ENCODE results near the gene GRAMD1B. TPM values are rescaled to one million over a fixed set of nuclear protein-coding genes. Genes with fewer than 3 reads are reported as not detected.
"Not testable (repeated sequence)": the region's sequence is repeated elsewhere in the genome, so short reads cannot be mapped to it uniquely, and the experiment has no call there.

GRAMD1B gene
- total RNA-seq, 1 experiment from 2014 or later: 82.1 TPM

- BruUV-seq (replicated peaks): no TSS peak
- H3K79me2 ChIP-seq (ENCODE audit: low read length): no peaks in the 10 kb centered on the region
These were observed 141.0 kb downstream of the GRAMD1B start for GRCh38 chr11:123570939-123571580.

GRCh38 chr11:123572791-123573190, 142.7 kb downstream of the GRAMD1B start:
- H3K4me2 ChIP-seq (ENCODE audit: low read length); DNase-seq; H3K4me3 ChIP-seq (ENCODE audit: low read length); H2AFZ ChIP-seq (ENCODE audit: low read length); H3K9me3 ChIP-seq (ENCODE audit: low read length); H4K20me1 ChIP-seq (ENCODE audit: low read length); intact Hi-C loops (cut with micrococcal nuclease); H3K27me3 ChIP-seq (ENCODE audit: low read length); ATAC-seq; H3F3A ChIP-seq (ENCODE audit: low read length, unreplicated experiment); H3K4me1 ChIP-seq (ENCODE audit: insufficient read depth, low read length); H3K79me2 ChIP-seq (ENCODE audit: low read length); CTCF ChIA-PET; H3K9ac ChIP-seq (ENCODE audit: low read length); POLR2A ChIA-PET (ENCODE audit: unreplicated experiment); H3K27ac ChIP-seq (ENCODE audit: low read length); H3K9me2 ChIP-seq (replicated peaks; ENCODE audit: low read length); BruUV-seq (replicated peaks); H3K36me3 ChIP-seq (ENCODE audit: low read depth, low read length): not testable (repeated sequence)

More at GRCh38 chr11:123570939-123571580, 141.0 kb downstream of the GRAMD1B start:
- Histone ChIP-seq H3K4me1 (ENCODE audit: insufficient read depth, low read length) (no peaks in the 10 kb centered on the region), H3K36me3 (ENCODE audit: low read depth, low read length) (no peaks in the 10 kb centered on the region), H3K9me2 (replicated peaks; ENCODE audit: low read length) (no peaks in the 10 kb centered on the region), H3K9me3 (ENCODE audit: low read length) (no peaks in the 10 kb centered on the region), H2AFZ (ENCODE audit: low read length) (no peak overlapping the region), H3K27me3 (ENCODE audit: low read length) (no peaks in the 10 kb centered on the region), H3K4me3 (ENCODE audit: low read length) (no peak overlapping the region), H3K4me2 (ENCODE audit: low read length) (no peak overlapping the region), H4K20me1 (ENCODE audit: low read length) (no peaks in the 10 kb centered on the region), H3K9ac (ENCODE audit: low read length) (no peak overlapping the region), H3K27ac (ENCODE audit: low read length) (no peak overlapping the region), H3F3A (ENCODE audit: low read length, unreplicated experiment) (no peaks in the 10 kb centered on the region)
- intact Hi-C loops (cut with micrococcal nuclease): no loop called here
- no peak for DNase-seq
- POLR2A ChIA-PET (ENCODE audit: unreplicated experiment): no interaction called here
- ATAC-seq: no peak
- CTCF ChIA-PET: no interaction called here
- TF ChIP-seq EZH2phosphoT487 (IDR thresholded peaks at IDR 0.05; ENCODE audit: borderline replicate concordance, low read length): no peak
- no peak for TF ChIP-seq CTCF (conservative IDR thresholded peaks at IDR 0.05; ENCODE audit: low read depth, low read length)
- TF ChIP-seq EZH2 (IDR thresholded peaks at IDR 0.05; ENCODE audit: low read length, unreplicated experiment): no peak

- POLR2A ChIA-PET (ENCODE audit: unreplicated experiment): no interaction called here
These were observed 143.2 kb downstream of the GRAMD1B start for GRCh38 chr11:123573286-123573685.

More at GRCh38 chr11:123573286-123573685, 143.2 kb downstream of the GRAMD1B start:
- Histone ChIP-seq H3K9me3 (ENCODE audit: low read length) (no peaks in the 10 kb centered on the region), H3K36me3 (ENCODE audit: low read depth, low read length) (peaks cover 3% of the 10 kb centered on the region; the same call in 1 of the 2 replicates), H3K9me2 (replicated peaks; ENCODE audit: low read length) (no peaks in the 10 kb centered on the region), H3K9ac (ENCODE audit: low read length) (no peak overlapping the region), H3K4me3 (ENCODE audit: low read length) (no peak overlapping the region), H3K4me1 (ENCODE audit: insufficient read depth, low read length) (no peaks in the 10 kb centered on the region), H3K27me3 (ENCODE audit: low read length) (no peaks in the 10 kb centered on the region), H3K79me2 (ENCODE audit: low read length) (no peaks in the 10 kb centered on the region), H2AFZ (ENCODE audit: low read length) (no peak overlapping the region), H4K20me1 (ENCODE audit: low read length) (no peaks in the 10 kb centered on the region), H3K4me2 (ENCODE audit: low read length) (no peak overlapping the region), H3K27ac (ENCODE audit: low read length) (no peak overlapping the region), H3F3A (ENCODE audit: low read length, unreplicated experiment) (no peaks in the 10 kb centered on the region)
- ATAC-seq (no peak), DNase-seq (no peak)
- CTCF ChIA-PET: no interaction called here
- TF ChIP-seq CTCF (conservative IDR thresholded peaks at IDR 0.05; ENCODE audit: low read depth, low read length): no peak
- no peak for TF ChIP-seq EZH2phosphoT487 (IDR thresholded peaks at IDR 0.05; ENCODE audit: borderline replicate concordance, low read length)
- TF ChIP-seq EZH2 (IDR thresholded peaks at IDR 0.05; ENCODE audit: low read length, unreplicated experiment): no peak
- BruUV-seq (replicated peaks): no TSS peak
- intact Hi-C loops (cut with micrococcal nuclease): no loop called here
